ENCODE results near the gene TIA1. TPM values are rescaled to one million over a fixed set of nuclear protein-coding genes. Genes with fewer than 3 reads are reported as not detected.
"Not testable (repeated sequence)": the region's sequence is repeated elsewhere in the genome, so short reads cannot be mapped to it uniquely, and the experiment has no call there.

Gene TIA1, protein sequence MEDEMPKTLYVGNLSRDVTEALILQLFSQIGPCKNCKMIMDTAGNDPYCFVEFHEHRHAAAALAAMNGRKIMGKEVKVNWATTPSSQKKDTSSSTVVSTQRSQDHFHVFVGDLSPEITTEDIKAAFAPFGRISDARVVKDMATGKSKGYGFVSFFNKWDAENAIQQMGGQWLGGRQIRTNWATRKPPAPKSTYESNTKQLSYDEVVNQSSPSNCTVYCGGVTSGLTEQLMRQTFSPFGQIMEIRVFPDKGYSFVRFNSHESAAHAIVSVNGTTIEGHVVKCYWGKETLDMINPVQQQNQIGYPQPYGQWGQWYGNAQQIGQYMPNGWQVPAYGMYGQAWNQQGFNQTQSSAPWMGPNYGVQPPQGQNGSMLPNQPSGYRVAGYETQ
- 10 to 100 TPM; 20.3 to 28.6 (median 28.1) TPM for polyA plus RNA-seq

DNA sequence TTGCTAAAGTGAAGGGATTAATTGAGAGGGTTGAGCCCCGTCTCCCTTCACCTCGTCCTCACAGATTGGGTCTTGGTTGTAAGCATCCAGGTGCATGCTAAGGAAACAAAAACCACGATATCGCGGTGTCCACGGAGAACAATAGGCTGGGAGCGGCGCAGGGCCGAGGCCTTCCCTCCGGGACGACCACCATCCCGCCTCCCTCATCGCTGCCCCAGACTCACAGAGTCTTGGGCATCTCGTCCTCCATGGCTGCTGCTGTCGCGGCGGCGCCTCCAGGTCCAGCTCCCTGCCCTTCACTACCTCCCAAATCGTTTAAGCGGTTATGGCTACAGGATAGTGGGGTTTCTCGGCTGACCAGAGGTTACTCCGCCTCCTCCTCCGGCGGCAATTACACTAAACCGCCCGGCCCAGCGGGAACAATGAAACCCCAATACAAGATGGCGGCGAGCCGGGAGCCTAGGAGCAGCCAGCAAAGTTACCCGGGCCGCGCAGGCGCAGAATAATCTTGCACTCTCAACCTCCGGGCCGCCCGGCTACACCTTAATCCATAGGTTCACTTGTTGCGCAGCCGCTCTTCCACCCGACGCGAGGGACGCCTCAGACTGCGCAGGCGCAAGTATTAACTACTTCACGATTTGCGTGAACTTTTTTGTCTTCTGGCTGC is at the start of gene TIA1:
Gene TIA1, minus strand, starts transcription at position 448 of the 667 bp plus-strand sequence. Its CDS starts 198 bp downstream, at position 250.
- 0% methylated on average over 47 of the region's 47 CpGs for WGBS, 3 donors
- H3K27ac ChIP-seq (ENCODE audit: low read depth, low read length), result peak within 1 kb of the TSS; percentile 53

GRCh38 chr2:70297828-70298227 is 49.4 kb upstream of the TIA1 start:
- 60 to 88% (median 69%) methylated on average over 4 of the region's 4 CpGs for WGBS, 3 donors
- not testable (repeated sequence) for H3K27ac ChIP-seq (ENCODE audit: low read depth, low read length)

DNA sequence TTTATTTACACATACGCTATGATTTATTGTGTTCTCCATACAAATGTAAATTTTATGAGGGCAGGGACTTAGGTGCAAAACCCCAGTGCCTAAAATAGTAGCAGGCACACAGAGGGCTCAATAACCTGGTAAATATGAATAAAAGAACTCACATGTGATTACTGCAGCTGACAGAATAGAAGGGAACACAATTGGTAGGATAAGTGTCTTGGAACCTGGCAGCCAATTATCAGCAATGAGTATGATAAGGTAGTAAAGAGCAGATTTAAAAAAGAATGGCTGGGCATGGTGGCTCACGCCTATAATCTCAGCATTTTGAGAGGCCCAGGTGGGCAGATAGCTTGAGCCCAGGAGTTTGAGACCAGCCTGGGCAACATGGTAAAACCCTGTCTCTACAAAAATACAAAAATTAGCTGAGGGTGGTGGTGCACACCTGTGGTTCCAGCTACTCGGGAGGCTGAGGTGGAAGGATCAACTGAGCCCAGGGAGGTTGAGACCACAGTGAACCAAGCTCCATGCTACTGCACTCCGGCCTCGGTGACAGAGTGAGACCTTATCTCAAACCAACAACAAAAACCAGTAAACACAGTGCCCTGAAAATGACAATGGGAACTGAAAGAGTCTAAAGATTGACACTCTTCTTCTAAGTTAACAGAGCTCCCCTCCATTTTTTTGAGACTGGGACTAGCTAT is 35.2 kb upstream of the TIA1 start:
- WGBS, 3 donors, result 85 to 95% (median 94%) methylated on average over 5 of the region's 5 CpGs
- no peak overlapping the region for H3K27ac ChIP-seq (ENCODE audit: low read depth, low read length)

DNA sequence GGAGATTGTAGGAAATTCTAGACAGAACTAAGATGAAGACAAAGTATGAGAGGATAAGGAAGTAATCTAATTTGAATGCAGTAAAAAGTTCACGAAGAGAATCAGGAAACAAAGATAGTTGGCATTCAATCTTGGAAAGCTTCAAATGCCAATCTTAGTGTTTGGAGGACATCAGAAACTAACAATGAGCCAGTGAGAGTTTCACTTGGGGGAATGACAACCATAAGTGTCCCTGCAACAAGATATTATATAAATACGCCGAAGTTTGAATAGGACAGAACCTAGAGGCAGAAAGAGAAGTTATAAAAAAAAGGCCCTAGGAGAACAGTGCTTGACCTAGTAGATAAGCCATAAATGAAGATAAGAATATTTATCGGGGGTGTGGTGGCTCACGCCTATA is 34.0 kb upstream of the TIA1 start:
- H3K27ac ChIP-seq (ENCODE audit: low read depth, low read length), result no peak overlapping the region
- WGBS, 3 donors, result 78 to 93% (median 91%) methylated on average over 5 of the region's 5 CpGs

DNA sequence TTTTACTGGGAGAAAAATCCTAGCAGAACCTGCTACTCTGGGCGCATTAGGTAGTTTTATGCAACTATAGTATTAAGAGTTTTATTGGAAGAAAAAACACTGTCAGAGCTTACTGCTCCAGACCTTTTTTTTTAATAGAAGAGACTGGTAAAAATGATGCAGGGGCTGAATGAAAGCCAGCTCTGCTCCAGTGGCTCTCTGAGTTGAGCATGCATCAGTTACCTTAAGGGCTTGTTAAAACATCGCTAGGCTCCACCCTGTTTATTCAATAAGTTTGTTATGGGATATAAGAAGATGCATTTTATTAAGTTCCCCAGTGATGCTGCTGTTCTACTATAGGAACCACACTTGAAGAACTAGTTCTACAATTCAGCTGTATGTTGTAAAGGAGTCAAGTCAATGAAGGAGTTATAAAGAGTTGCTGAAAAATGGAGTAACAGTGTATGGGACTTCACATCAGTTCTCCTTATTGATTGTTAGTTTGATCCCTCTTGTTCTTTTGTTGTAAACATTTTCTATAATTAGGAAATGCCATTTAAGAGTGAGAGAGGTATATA is 31.9 kb upstream of the TIA1 start:
- WGBS, 3 donors, result 93 to 100% (median 93%) methylated on average over 2 of the region's 2 CpGs
- H3K27ac ChIP-seq (ENCODE audit: low read depth, low read length), result no peak overlapping the region

DNA sequence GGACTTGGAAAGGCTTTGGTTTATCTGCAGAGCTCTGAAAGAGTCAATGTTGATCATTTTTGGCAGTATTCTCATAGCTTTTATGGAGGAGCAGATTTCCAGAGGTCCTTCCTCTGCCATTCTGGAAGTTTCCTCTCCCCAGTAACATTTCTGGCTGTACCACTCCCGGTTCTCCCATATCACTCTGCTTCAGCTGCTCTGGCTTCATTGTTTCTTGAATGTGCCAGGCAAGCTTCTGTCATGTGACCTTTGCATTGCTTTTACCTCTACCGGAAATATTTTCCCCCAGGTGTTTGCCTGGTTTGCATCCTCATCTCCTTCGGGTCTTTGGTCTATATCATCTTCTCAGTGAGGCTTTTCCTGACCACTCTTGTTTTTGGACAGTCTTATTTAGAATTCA is 21.9 kb upstream of the TIA1 start:
- WGBS, 3 donors, result 59 to 80% (median 71%) methylated on average over 3 of the region's 3 CpGs
- H3K27ac ChIP-seq (ENCODE audit: low read depth, low read length), result no peak overlapping the region

DNA sequence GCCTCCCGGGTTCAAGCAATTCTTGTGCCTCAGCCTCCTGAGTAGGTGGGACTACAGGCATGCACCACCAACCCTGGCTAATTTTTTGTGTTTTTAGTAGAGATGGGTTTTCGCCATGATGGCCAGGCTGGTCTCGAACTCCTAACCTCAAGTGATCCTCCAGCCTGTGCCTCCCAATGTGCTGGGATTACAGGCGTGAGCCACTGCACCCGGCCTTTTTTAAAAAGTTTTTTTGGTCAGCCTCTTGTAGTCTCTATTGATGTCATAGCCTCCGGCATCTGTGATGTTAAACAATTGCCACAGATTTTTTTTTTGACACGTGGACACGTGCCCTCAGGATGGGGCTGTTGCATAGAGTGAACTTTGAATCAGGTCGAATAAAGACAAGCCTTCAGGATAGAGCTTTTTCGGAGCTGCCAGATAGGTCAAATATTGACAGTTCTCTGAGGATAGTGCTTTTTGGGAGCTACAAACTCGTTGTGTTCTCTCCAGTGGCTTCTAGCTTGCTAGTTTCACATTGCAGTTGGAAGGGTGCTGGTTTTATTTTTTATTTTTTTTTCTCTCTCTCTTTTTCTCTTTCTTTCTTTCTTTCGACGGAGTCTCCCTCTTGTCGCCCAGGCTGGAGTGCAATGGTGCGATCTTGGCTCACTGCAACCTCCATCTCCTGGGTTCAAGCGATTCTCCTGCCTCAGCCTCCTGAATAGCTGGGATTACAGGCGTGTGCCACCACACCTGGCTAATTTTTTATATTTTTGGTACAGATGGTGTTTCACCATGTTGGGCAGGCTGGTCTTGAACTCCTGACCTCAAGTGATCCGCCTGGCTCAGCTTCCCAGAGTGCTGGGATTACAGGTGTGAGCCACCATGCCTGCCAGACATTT is 21.2 kb upstream of the TIA1 start:
- H3K27ac ChIP-seq (ENCODE audit: low read depth, low read length), result not testable (repeated sequence)
- 89 to 92% (median 91%) methylated on average over 18 of the region's 18 CpGs for WGBS, 3 donors

- 98 to 99% (median 98%) methylated on average over 20 to 28 of the region's 30 CpGs for WGBS, 3 donors
Measured at GRCh38 chr2:70266925-70267324, 18.5 kb upstream of the TIA1 start.

DNA sequence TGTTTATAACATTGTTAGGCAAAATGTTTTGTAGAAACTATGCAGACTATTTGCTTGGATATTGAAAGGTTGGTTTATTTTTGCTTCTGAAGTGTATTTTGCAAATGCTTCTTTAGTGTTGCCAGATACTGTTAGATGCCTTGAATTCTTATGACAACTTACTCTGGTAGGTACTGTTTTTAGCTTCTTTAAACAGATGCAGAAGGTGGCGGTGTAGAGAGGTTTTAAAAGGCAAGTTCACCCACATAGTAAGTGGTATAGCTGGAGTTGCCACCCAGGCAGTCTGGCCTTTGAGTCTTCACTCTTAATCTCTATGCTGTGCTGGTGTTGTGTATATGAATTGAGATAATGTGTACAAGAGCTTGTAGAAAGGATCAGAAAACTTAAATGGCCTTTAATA is 13.1 kb upstream of the TIA1 start:
- WGBS, 3 donors, result 78 to 90% (median 79%) methylated on average over 1 of the region's 1 CpG
- H3K27ac ChIP-seq (ENCODE audit: low read depth, low read length), result no peak overlapping the region

More at GRCh38 chr2:70266925-70267324, 18.5 kb upstream of the TIA1 start:
- not testable (repeated sequence) for H3K27ac ChIP-seq (ENCODE audit: low read depth, low read length)

DNA sequence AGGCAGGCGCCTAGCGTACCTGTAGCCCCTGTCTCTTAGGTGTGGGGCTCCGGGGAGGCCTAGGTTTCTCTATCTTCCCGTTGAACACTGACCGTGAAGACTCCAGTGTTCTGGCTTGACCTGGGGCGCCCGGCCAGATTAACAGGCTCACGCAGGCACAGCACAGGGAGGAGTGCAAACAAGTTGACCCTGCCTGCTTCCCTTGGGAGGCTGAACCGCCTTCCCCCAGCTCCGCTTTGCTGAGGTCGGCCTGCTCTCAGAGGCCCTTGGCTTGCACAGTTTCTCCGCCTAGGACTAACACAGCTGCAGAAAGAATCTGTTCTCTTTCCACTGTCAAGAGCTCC is 10.1 kb upstream of the TIA1 start:
- 3 to 6% (median 3%) methylated on average over 12 of the region's 12 CpGs for WGBS, 3 donors
- no peak overlapping the region for H3K27ac ChIP-seq (ENCODE audit: low read depth, low read length)

GRCh38 chr2:70255637-70256314 is 7.3 kb upstream of the TIA1 start:
- H3K27ac ChIP-seq (ENCODE audit: low read depth, low read length), result no peak overlapping the region
- 89 to 95% (median 94%) methylated on average over 8 of the region's 8 CpGs for WGBS, 3 donors

DNA sequence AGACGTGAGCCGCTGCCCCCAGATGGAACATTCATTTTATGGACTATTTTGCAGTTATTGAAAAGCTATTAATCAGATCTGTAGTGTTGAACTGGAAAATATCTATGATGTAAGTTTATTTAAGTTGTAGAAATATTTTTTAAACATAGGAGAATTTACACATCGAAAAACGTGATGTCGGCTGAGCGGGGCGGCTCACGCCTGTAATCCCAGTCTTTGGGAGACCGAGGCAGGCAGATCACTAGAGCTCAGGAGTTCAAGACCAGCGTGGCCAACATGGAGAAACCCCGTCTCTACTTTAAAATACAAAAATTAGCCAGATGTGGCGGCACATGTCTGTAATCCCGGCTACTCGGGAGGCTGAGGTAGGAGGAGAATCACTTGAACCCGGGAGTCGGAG is 2.0 kb upstream of the TIA1 start:
- WGBS, 3 donors, result 67 to 88% (median 87%) methylated on average over 16 of the region's 16 CpGs
- H3K27ac ChIP-seq (ENCODE audit: low read depth, low read length), result no peak overlapping the region

GRCh38 chr2:70247364-70248180 is 856 bp downstream of the TIA1 start:
- peak overlapping the region; percentile 53 for H3K27ac ChIP-seq (ENCODE audit: low read depth, low read length)
- WGBS, 3 donors, result 0 to 1% (median 0%) methylated on average over 20 of the region's 20 CpGs

DNA sequence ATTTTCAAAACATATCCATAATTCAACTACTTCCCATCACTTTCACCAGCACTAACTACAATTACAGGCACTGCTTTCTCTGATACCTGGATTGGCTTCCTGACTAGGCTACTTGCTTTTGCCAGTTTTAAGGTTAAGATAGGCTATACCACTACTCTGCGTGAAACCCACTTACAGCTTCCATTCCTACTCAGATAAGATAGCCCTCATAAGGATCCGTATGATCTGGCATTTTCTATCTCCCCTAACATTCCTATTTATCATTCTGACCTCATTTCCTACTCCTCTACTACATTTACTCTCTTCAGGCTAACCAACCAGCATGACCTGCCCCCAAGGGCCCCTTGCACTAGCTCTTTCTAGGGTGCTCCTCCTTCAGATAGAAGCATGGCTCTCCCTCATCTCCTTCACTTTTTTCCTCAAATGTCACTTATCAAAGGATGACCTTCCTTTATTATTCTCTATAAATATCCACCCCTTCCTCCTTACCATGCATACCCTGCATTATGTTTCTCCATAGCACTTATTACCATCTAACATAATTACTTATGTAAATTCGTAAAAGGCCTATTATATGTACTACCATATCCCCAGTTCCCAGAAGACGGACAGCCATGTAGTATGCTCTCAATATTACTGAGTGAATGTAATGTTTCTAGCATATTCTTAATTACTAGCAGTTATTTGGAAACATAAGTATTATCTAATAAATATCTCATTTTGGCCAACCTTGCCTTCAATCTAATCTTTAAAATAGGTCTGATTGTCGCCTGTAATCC is 4.4 kb downstream of the TIA1 start:
- no peak overlapping the region for H3K27ac ChIP-seq (ENCODE audit: low read depth, low read length)

DNA sequence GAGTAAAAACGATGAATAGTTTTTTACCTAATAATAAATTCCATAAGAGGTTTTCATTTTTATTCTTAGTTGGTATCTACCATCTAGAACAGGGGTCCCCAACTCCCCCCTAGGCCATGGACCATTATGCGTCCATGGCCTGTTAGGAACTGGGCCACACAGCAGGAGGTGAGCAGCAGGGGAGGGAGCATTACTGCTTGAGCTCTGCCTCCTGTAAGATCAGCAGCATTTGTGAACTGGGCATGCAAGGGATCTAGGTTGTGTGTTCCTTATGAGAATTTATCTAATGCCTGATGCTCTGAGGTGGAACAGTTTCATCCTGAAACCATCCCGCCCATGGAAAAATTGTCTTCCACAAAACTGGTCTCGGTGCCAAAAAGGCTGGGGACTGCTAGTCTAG is 5.9 kb downstream of the TIA1 start:
- WGBS, 3 donors, result 73 to 91% (median 90%) methylated on average over 4 of the region's 4 CpGs
- H3K27ac ChIP-seq (ENCODE audit: low read depth, low read length), result no peak overlapping the region

More for the DNA sequence above, 4.4 kb downstream of the TIA1 start:
- 75 to 79% (median 78%) methylated on average over 5 of the region's 5 CpGs for WGBS, 3 donors

DNA sequence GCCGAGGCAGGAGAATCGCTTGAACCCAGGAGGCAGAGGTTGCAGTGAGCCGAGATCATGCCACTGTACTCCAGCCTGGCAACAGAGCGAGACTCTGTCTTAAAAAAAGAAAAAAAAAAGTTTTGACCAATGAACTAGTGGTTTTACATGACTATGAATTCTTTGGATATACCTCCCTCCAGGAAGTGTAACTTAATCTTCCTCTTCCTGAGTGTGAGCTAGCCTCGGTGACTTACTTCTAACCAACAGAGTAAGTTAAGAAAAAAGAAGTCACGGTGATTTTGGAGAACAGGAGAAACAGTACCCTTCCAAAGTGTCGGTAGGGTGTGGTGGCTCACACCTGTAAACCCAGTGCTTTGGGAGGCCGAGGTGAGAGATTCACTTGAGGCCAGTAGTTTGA is 7.1 kb downstream of the TIA1 start:
- no peak overlapping the region for H3K27ac ChIP-seq (ENCODE audit: low read depth, low read length)
- WGBS, 3 donors, result 78 to 94% (median 85%) methylated on average over 8 of the region's 8 CpGs
